ENCODE results near the gene ACSL6. TPM values are rescaled to one million over a fixed set of nuclear protein-coding genes. Genes with fewer than 3 reads are reported as not detected.

ACSL6 gene
- total RNA-seq, 2 donors from 2014 or later: 0.71 to 1.6 TPM

- DNase-seq (ENCODE audit: low spot score): no peak
- no peaks in the 10 kb centered on the region for H3K27me3 ChIP-seq
- H3K4me1 ChIP-seq: no peaks in the 10 kb centered on the region
- TF ChIP-seq, protein P1, sequence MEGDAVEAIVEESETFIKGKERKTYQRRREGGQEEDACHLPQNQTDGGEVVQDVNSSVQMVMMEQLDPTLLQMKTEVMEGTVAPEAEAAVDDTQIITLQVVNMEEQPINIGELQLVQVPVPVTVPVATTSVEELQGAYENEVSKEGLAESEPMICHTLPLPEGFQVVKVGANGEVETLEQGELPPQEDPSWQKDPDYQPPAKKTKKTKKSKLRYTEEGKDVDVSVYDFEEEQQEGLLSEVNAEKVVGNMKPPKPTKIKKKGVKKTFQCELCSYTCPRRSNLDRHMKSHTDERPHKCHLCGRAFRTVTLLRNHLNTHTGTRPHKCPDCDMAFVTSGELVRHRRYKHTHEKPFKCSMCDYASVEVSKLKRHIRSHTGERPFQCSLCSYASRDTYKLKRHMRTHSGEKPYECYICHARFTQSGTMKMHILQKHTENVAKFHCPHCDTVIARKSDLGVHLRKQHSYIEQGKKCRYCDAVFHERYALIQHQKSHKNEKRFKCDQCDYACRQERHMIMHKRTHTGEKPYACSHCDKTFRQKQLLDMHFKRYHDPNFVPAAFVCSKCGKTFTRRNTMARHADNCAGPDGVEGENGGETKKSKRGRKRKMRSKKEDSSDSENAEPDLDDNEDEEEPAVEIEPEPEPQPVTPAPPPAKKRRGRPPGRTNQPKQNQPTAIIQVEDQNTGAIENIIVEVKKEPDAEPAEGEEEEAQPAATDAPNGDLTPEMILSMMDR (IDR thresholded peaks at IDR 0.05): no peak
- no peaks in the 10 kb centered on the region for H3K36me3 ChIP-seq
- no peaks in the 10 kb centered on the region for H3K9me3 ChIP-seq
- H3K27ac ChIP-seq: no peak overlapping the region
- H3K4me3 ChIP-seq: no peak overlapping the region
These were observed 43.0 kb downstream of the ACSL6 start for GRCh38 chr5:131968396-131968954.

GRCh38 chr5:131966551-131966950, 44.9 kb downstream of the ACSL6 start:
- Histone ChIP-seq H3K4me3 (no peak overlapping the region), H3K9me3 (no peaks in the 10 kb centered on the region), H3K36me3 (no peaks in the 10 kb centered on the region), H3K27ac (no peak overlapping the region), H3K27me3 (no peaks in the 10 kb centered on the region), H3K4me1 (no peaks in the 10 kb centered on the region)
- TF ChIP-seq, protein P1 (IDR thresholded peaks at IDR 0.05): no peak
- DNase-seq (ENCODE audit: low spot score): no peak

- H3K36me3 ChIP-seq: no peaks in the 10 kb centered on the region
- H3K4me1 ChIP-seq: no peaks in the 10 kb centered on the region
- H3K27me3 ChIP-seq: no peaks in the 10 kb centered on the region
- TF ChIP-seq, protein P1 (IDR thresholded peaks at IDR 0.05): no peak
- no peaks in the 10 kb centered on the region for H3K9me3 ChIP-seq
- H3K27ac ChIP-seq: no peak overlapping the region
- H3K4me3 ChIP-seq: no peak overlapping the region
- DNase-seq (ENCODE audit: low spot score): no peak
These were observed 45.5 kb downstream of the ACSL6 start for GRCh38 chr5:131965826-131966415.

- Histone ChIP-seq H3K27ac (no peak overlapping the region), H3K27me3 (no peaks in the 10 kb centered on the region), H3K4me1 (no peaks in the 10 kb centered on the region), H3K4me3 (no peak overlapping the region), H3K9me3 (no peaks in the 10 kb centered on the region), H3K36me3 (no peaks in the 10 kb centered on the region)
- DNase-seq (ENCODE audit: low spot score): no peak
- TF ChIP-seq, protein P1 (IDR thresholded peaks at IDR 0.05): no peak
These were observed 51.6 kb downstream of the ACSL6 start for GRCh38 chr5:131959906-131960305.

GRCh38 chr5:131959136-131959535, 52.3 kb downstream of the ACSL6 start:
- no peak overlapping the region for H3K4me3 ChIP-seq
- no peaks in the 10 kb centered on the region for H3K27me3 ChIP-seq
- TF ChIP-seq, protein P1 (IDR thresholded peaks at IDR 0.05): no peak
- no peak for DNase-seq (ENCODE audit: low spot score)
- no peaks in the 10 kb centered on the region for H3K36me3 ChIP-seq
- no peaks in the 10 kb centered on the region for H3K9me3 ChIP-seq
- H3K4me1 ChIP-seq: no peaks in the 10 kb centered on the region
- H3K27ac ChIP-seq: no peak overlapping the region

All from right atrium auricular region (tissue), 2 donors.